Left lung (tissue), 10 donors: Measurements from ENCODE around the gene COX4I2. TPM values are rescaled to one million over a fixed set of nuclear protein-coding genes. Genes with fewer than 3 reads are reported as not detected.
A peak's percentile ranks its signal among the peaks of the same experiment; 100 is the strongest.

Source experiments
- ATAC-seq: fragments of 200-7000 bp; cut with Tn5 transposase; one replicate; pipeline ENCODE4 v1.9.1; 2020; ENCODE audit warnings: moderate library complexity
- DNase-seq, 4 donors: peaks; one replicate each; pipeline ENCODE4 v3.0.0-alpha.2; 2013 to 2020
- H3K27ac ChIP-seq, 2 donors: fragments of 200-600 bp; sonication (generic) in 1 of 2; one replicate each; pipeline versions ENCODE4 v1.5.0 to v1.8.0; 2020 to 2021
- H3K27me3 ChIP-seq, 2 donors: fragments of 200-600 bp; sonication (generic) in 1 of 2; one replicate each; pipeline versions ENCODE4 v1.5.0 to v1.8.0; 2020 to 2021
- H3K36me3 ChIP-seq, 2 donors: fragments of 200-600 bp; sonication (generic) in 1 of 2; one replicate each; pipeline versions ENCODE4 v1.5.0 to v1.8.0; 2020 to 2021
- H3K4me1 ChIP-seq, 2 donors: fragments of 200-600 bp; one replicate each; pipeline ENCODE4 v1.8.0; 2021
- H3K4me3 ChIP-seq, 2 donors: fragments of 200-600 bp; sonication (generic) in 1 of 2; one replicate each; pipeline versions ENCODE4 v1.5.0 to v1.8.0; 2020 to 2021; ENCODE audit warnings: mild to moderate bottlenecking in 1 of 2
- H3K9me3 ChIP-seq, 2 donors: fragments of 200-600 bp; sonication (generic) in 1 of 2; one replicate each; pipeline versions ENCODE4 v1.5.0 to v1.8.0; 2020 to 2021
- intact Hi-C, 2 donors: fragments of 100-400 bp; cut with DNase I; formaldehyde crosslinking; loops; one replicate each; pipeline versions ENCODE4 v1.11.2 to v1.14.2; 2022
- polyA plus RNA-seq, 6 donors: library from polyadenylated mRNA; unstranded; fragments of 120-200 nt; gene quantifications; one replicate each; pipeline ENCODE4 v1.2.1, GENCODE V29; 2013; ENCODE audit not compliant: insufficient read length in 6 of 6
- total RNA-seq, 2 donors: library from RNA; stranded (reverse); fragmentation: NEBNext Ultra II Directional; extraction: Animal tissue kit (Norgen Biotek cat#: 25700); gene quantifications; one replicate each; pipeline ENCODE4 v1.2.1, GENCODE V29; 2021
- TF ChIP-seq, protein P1 (sequence below), 2 donors: fragments of 200-600 bp; sonication (generic) in 1 of 2; IDR thresholded peaks; one replicate each; pipeline versions ENCODE4 v1.5.0 to v1.8.0; 2021; ENCODE audit warnings: antibody characterized with exemption in 2 of 2
- donor health status: DM: no; HTN: yes; CAD: no.
- donor health status: DM: no; HTN: no; CAD: no.

COX4I2 gene
- total and polyA plus RNA-seq, 8 donors = 13.5 to 33.8 (median 23.0) TPM

DNA sequence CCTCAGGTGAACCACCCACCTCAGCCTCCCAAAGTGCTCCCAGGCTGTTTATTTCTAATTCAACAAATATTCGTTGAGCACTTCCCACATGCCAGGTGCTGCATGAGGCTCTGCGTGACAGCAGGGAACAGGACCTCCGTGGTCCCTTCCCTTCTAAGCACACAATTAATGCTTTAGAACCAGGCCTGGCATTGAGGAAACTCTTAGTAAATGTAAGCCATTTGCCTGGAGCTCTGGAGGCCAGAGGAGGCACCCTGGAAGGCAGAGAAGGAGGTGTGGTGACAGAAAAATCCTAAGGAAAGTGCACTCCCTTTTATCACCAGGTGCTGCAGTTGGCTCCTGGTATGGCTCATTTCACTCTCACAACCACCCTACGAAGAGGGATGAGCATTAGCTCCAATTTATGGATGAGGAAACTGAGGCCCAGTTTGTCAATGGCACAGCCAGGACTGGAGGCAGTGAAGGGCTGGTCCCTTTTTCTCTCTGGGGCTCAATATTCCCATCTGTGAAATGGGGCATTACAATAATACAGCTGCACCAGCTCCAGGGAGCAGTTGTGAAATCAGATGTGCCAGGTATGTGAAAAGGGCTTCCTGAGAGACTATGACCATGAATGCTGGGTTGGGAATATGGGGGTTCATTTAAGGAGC is 40.8 kb upstream of the COX4I2 start:
- Histone ChIP-seq H3K36me3 (no peaks in the 10 kb centered on the region), H3K4me1 (peaks cover 14 to 43% of the 10 kb centered on the region in 2 donors), H3K4me3 (no peak overlapping the region), H3K27me3 (no peaks in the 10 kb centered on the region), H3K27ac (peak overlapping the region; percentile 76 to 81), H3K9me3 (no peaks in the 10 kb centered on the region)
- ATAC-seq = peak; percentile 3
- intact Hi-C loops = no loop called here
- no peak for DNase-seq
- TF ChIP-seq, protein P1, sequence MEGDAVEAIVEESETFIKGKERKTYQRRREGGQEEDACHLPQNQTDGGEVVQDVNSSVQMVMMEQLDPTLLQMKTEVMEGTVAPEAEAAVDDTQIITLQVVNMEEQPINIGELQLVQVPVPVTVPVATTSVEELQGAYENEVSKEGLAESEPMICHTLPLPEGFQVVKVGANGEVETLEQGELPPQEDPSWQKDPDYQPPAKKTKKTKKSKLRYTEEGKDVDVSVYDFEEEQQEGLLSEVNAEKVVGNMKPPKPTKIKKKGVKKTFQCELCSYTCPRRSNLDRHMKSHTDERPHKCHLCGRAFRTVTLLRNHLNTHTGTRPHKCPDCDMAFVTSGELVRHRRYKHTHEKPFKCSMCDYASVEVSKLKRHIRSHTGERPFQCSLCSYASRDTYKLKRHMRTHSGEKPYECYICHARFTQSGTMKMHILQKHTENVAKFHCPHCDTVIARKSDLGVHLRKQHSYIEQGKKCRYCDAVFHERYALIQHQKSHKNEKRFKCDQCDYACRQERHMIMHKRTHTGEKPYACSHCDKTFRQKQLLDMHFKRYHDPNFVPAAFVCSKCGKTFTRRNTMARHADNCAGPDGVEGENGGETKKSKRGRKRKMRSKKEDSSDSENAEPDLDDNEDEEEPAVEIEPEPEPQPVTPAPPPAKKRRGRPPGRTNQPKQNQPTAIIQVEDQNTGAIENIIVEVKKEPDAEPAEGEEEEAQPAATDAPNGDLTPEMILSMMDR (IDR thresholded peaks at IDR 0.05) = no peak

DNA sequence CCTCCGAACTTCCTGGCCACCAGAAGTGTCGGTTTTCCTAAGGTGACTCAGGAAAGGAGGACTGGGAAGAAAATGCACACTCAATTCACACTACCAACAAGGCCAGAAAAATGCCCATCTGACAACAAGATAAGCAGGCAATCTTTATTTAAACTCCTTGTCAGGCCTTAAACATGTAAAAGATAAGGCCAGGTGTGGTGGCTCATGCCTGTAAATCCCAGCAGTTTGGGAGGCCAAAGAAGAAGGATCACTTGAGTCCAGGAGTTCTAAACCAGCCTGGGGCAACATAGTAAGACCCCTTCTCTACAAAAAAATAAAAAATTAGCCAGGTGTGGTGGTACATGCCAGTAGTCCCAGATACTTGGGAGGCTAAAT is 40.2 kb upstream of the COX4I2 start:
- peak overlapping the region; percentile 76 to 81 for H3K27ac ChIP-seq
- H3K36me3 ChIP-seq = no peaks in the 10 kb centered on the region
- H3K4me1 ChIP-seq = peaks cover 17 to 49% of the 10 kb centered on the region in 2 donors
- H3K4me3 ChIP-seq = no peak overlapping the region
- intact Hi-C loops = no loop called here
- H3K27me3 ChIP-seq = no peaks in the 10 kb centered on the region
- TF ChIP-seq, protein P1 (IDR thresholded peaks at IDR 0.05) = no peak
- DNase-seq (no peak), ATAC-seq (no peak)
- no peaks in the 10 kb centered on the region for H3K9me3 ChIP-seq

DNA sequence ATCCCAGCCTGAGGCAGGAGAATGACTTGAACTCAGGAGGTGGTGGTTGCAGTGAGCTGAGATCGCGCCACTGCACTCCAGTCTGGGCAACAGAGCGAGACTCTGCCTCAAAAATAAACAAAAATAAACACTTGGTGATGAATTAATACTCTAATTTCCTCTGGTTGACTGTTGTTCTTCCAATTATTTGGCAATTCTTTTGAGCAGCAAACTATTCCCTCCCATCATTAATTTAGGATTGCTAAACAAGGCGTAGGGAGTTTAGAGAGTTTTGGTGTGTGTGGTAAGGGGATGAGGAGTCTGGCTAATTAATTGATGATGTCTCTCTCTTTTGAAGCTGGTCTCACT is 35.3 kb upstream of the COX4I2 start:
- Histone ChIP-seq H3K27me3 (peaks cover 0 to 10% of the 10 kb centered on the region in 2 donors), H3K36me3 (no peaks in the 10 kb centered on the region), H3K4me3 (no peak overlapping the region), H3K27ac (peak overlapping the region; percentile 90 to 95), H3K9me3 (no peaks in the 10 kb centered on the region), H3K4me1 (peaks cover 11 to 47% of the 10 kb centered on the region in 2 donors)
- TF ChIP-seq, protein P1 (IDR thresholded peaks at IDR 0.05) = no peak
- intact Hi-C loops = no loop called here
- ATAC-seq (no peak), DNase-seq (peak in 1 of 4 donors; percentile 29)

DNA sequence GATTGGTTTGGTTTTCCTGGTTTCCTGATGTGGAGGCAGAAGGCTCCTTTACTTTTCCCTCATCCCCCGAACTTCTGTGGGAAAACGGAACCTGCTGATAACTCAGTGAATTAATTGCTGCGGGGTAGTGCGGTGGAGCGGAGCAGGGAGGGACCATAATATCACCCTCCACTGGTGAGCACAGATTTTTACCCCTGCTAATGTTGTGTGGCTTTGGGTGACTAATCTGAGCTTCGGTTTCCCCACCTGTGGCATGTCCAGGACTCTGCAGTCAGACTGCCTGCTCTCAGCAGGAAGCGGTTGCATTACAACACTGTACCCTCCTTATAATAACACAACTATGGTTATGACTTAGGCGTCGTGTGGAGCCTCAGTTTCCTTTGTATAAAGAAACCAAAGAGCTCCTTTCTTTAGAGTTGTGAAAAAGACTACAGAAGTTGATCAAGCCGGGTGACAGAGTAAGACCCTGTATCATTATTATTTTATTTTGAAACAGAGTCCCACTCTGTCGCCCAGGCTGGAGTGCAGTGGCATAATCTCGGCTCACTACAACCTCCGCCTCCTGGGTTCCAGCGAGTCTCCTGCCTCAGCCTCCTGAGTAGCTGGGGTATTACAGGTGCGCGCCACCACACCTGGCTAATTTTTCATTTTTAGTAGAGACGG is 34.8 kb upstream of the COX4I2 start:
- Histone ChIP-seq H3K4me1 (peaks cover 16 to 51% of the 10 kb centered on the region in 2 donors), H3K27me3 (peaks cover 0 to 10% of the 10 kb centered on the region in 2 donors), H3K4me3 (no peak overlapping the region), H3K27ac (peak overlapping the region; percentile 90 to 95), H3K9me3 (no peaks in the 10 kb centered on the region), H3K36me3 (no peaks in the 10 kb centered on the region)
- TF ChIP-seq, protein P1 (IDR thresholded peaks at IDR 0.05) = no peak
- no peak for ATAC-seq
- intact Hi-C loops = no loop called here
- DNase-seq = peak in 1 of 4 donors; percentile 22

DNA sequence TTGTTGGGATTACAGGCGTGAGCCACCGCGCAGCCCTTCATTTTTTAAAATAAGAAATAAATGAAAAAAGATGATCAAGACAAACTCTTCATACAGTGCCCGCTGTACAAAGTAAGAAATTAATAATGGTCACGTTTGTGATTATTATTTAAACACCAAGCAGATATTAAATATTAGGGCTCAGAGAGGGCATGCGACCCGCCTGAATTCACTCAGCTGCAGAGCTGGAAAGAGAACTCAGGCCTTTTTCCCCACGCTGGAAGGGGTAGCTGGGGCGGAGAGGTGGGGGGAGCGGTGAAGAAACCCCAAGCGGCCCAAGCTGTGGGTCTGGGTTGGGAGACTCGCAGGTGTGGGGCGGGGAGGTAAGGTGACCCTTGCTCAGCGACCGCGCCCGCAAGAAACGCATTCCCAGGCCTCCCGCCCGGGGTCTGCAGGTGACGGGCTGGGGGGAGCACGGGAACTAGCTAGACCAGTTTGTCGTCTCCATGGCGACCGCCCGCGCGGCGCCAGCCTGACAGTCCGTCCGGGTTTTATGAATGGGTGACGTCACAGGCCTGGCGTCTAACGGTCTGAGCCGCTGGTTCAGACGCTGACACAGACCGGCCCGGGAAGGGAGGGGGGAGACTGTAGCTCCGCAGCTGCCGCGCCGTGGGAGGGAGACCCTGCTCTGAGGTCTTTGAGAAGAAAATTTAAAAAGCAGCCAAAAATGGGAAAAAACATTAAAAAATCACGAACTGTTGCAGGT is 33.7 kb upstream of the COX4I2 start:
- Histone ChIP-seq H3K27me3 (peaks cover 0 to 10% of the 10 kb centered on the region in 2 donors), H3K4me1 (peaks cover 18 to 61% of the 10 kb centered on the region in 2 donors), H3K9me3 (no peaks in the 10 kb centered on the region), H3K4me3 (peak overlapping the region; percentile 69 to 86), H3K27ac (peak overlapping the region; percentile 90 to 95), H3K36me3 (no peaks in the 10 kb centered on the region)
- TF ChIP-seq, protein P1 (IDR thresholded peaks at IDR 0.05) = no peak
- ATAC-seq = peak; percentile 73
- intact Hi-C loops = no loop called here
- DNase-seq = peak; percentile 96 to 99 (median 97)
